B cell (primary cell): Measurements from ENCODE around the gene ZNF804A. TPM values are rescaled to one million over a fixed set of nuclear protein-coding genes. Genes with fewer than 3 reads are reported as not detected.

Source experiments
- ATAC-seq: fragments of 200-7000 bp; cut with Tn5 transposase; one replicate; pipeline ENCODE4 v1.10.0; 2021; ENCODE audit warnings: low read depth, mild to moderate bottlenecking, moderate number of reproducible peaks, moderate library complexity
- CTCF ChIA-PET: fragments of 350-600 bp; sonication (Branson Sonifier 250); formaldehyde crosslinking; loops from one replicate; lab custom pipeline; 2021; ENCODE audit warnings: antibody characterized with exemption, inconsistent platforms; lab: Charles Lee
- POLR2A ChIA-PET: fragments of 350-600 bp; sonication (Branson Sonifier 250); formaldehyde crosslinking; loops from one replicate; lab custom pipeline; 2021; ENCODE audit warnings: antibody characterized with exemption; lab: Charles Lee
- DNase-seq: peaks from one replicate; pipeline ENCODE4 v3.0.0; 2013
- H2AFZ ChIP-seq: 2 replicates; pipeline ENCODE4 v1.6.1; 2012; ENCODE audit warnings: mild to moderate bottlenecking, low read depth, low read length; ENCODE audit not compliant: insufficient read depth, poor library complexity, severe bottlenecking
- H3K27ac ChIP-seq, 2 donors: 1 replicate in 1 of 2; 2 replicates in 1 of 2; pipeline ENCODE4 v1.5.1; 2012 to 2013; ENCODE audit warnings: low read length in 2 of 2, mild to moderate bottlenecking in 2 of 2, moderate library complexity in 1 of 2
- H3K27me3 ChIP-seq, 4 experiments: fragments of 200-600 bp in 1 of 4; sonication (generic) in 1 of 4; replicated peaks in 1 of 4; 1 replicate in 2 of 4; 2 replicates in 2 of 4; pipeline versions ENCODE4 v1.6.1 to v1.7.0; 2013 to 2016; ENCODE audit warnings: low read length in 3 of 4, mild to moderate bottlenecking in 2 of 4, mixed read lengths in 1 of 4, moderate library complexity in 1 of 4; ENCODE audit not compliant: insufficient read depth in 4 of 4, control insufficient read depth in 3 of 4; ENCODE audit errors: control extremely low read depth in 1 of 4
- H3K36me3 ChIP-seq, 2 experiments: replicated peaks in 1 of 2; 1 replicate in 1 of 2; 2 replicates in 1 of 2; pipeline versions ENCODE4 v1.6.1 to v1.7.1; 2013; ENCODE audit warnings: low read length in 1 of 2; ENCODE audit not compliant: insufficient read depth in 2 of 2, control insufficient read depth in 1 of 2; ENCODE audit errors: control extremely low read depth in 1 of 2, extremely low read depth in 1 of 2
- H3K4me1 ChIP-seq, 2 donors: fragments of 200-600 bp in 1 of 2; sonication (generic) in 1 of 2; 1 replicate in 1 of 2; 2 replicates in 1 of 2; pipeline versions ENCODE4 v1.5.1 to v1.6.1; 2013 to 2017; ENCODE audit warnings: low read length in 2 of 2; ENCODE audit not compliant: control insufficient read depth in 2 of 2, insufficient read depth in 2 of 2
- H3K4me2 ChIP-seq: replicated peaks from 2 replicates; pipeline ENCODE3; 2012; ENCODE audit warnings: mild to moderate bottlenecking, low read depth, low read length; ENCODE audit not compliant: poor library complexity, severe bottlenecking
- H3K4me3 ChIP-seq, 5 experiments: fragments of 200-600 bp in 1 of 5; sonication (generic) in 1 of 5; 1 replicate in 3 of 5; 2 replicates in 2 of 5; pipeline versions ENCODE4 v1.5.1 to v1.7.0; 2011 to 2016; ENCODE audit warnings: low read length in 4 of 5, mild to moderate bottlenecking in 4 of 5, low read depth in 2 of 5, control low read depth in 1 of 5, moderate library complexity in 1 of 5; ENCODE audit not compliant: insufficient read depth in 1 of 5; ENCODE audit errors: control extremely low read depth in 1 of 5, extremely low read depth in 1 of 5
- H3K79me2 ChIP-seq: fragments of 200-600 bp; sonication (generic); one replicate; pipeline ENCODE4 v1.6.0; 2016; ENCODE audit warnings: low read length; ENCODE audit not compliant: control insufficient read depth, insufficient read depth
- H3K9ac ChIP-seq: fragments of 200-600 bp; sonication (generic); 2 replicates; pipeline ENCODE4 v1.6.1; 2017; ENCODE audit warnings: mild to moderate bottlenecking, low read length, moderate library complexity
- H3K9me3 ChIP-seq, 3 donors: one replicate each; pipeline versions ENCODE4 v1.6.1 to v1.7.1; 2013; ENCODE audit warnings: low read length in 2 of 3; ENCODE audit not compliant: control insufficient read depth in 2 of 3, insufficient read depth in 1 of 3; ENCODE audit errors: control extremely low read depth in 1 of 3
- H4K20me1 ChIP-seq: 2 replicates; pipeline ENCODE4 v1.6.0; 2012; ENCODE audit warnings: mild to moderate bottlenecking, low read length; ENCODE audit not compliant: insufficient read depth, control insufficient read depth, poor library complexity, severe bottlenecking
- H3K27ac Mint-ChIP-seq: one replicate; pipeline ENCODE4 v1.8.0; 2021; ENCODE audit warnings: mixed read lengths
- H3K27me3 Mint-ChIP-seq: one replicate; pipeline ENCODE4 v1.8.0; 2021; ENCODE audit warnings: mixed read lengths
- H3K4me1 Mint-ChIP-seq: one replicate; pipeline ENCODE4 v1.8.0; 2021; ENCODE audit warnings: mixed read lengths
- H3K4me3 Mint-ChIP-seq: one replicate; pipeline ENCODE4 v1.8.0; 2021; ENCODE audit warnings: mixed read lengths
- H3K9me3 Mint-ChIP-seq: one replicate; pipeline ENCODE4 v1.8.0; 2022; ENCODE audit warnings: mixed read lengths; ENCODE audit not compliant: insufficient read depth
- EZH2 ChIP-seq: IDR thresholded peaks from 2 replicates; pipeline ENCODE4 v1.6.1; 2012; ENCODE audit warnings: borderline replicate concordance, low read depth, mild to moderate bottlenecking, moderate library complexity, low read length; ENCODE audit not compliant: insufficient read depth, poor library complexity, severe bottlenecking
- WGBS: methylation state at CpG from one replicate; pipeline ENCODE4 v1.1.5; 2013; ENCODE audit warnings: missing lambda C conversion rate; ENCODE audit not compliant: insufficient coverage; 5-methylcytosine and 5-hydroxymethylcytosine counted together
- intact Hi-C: fragments of 100-400 bp; cut with micrococcal nuclease; formaldehyde crosslinking; loops from one replicate; pipeline ENCODE4 v1.10.0; 2022
- polyA plus RNA-seq: library from polyadenylated mRNA; depleted of rRNA; stranded (reverse); fragments of >200 nt; gene quantifications from 2 replicates; pipeline ENCODE4 v1.2.3, GENCODE V29; 2012
- total RNA-seq, 2 donors: library from RNA; stranded (reverse); fragments of 120-200 nt in 1 of 2; gene quantifications; 1 replicate in 1 of 2; 2 replicates in 1 of 2; pipeline versions ENCODE4 v1.2.3 to v1.2.4, GENCODE V29; 2013 to 2022
- TF ChIP-seq, protein P1 (sequence below): fragments of 200-600 bp; IDR thresholded peaks from one replicate; pipeline ENCODE4 v1.8.0; 2022; ENCODE audit warnings: antibody characterized with exemption, mild to moderate bottlenecking

The ZNF804A gene
- total and polyA plus RNA-seq, 2 donors (not counting 1 experiment from before 2014, with no cell fraction given) = 1.2 to 2.4 TPM

DNA sequence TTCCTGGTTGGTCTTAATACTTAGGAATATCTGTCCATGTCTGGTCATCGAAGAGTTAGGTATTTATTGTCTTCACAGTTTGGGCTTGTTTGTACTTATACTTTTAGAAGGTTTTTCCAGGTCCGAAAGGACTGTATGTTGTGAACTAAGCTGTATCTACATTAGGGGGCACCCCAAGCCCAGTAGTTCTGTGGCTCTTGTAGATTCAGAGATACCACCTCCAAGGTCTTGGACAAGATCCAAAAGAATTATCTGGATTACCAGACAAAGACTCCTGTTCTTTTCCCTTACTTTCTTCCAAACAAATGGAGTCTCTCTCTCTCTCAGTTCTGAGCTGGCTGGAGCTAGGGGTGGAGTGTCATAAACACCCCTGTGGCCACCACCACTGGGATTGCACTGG lies 328.7 kb downstream of the ZNF804A start:
- POLR2A ChIA-PET = no interaction called here

DNA sequence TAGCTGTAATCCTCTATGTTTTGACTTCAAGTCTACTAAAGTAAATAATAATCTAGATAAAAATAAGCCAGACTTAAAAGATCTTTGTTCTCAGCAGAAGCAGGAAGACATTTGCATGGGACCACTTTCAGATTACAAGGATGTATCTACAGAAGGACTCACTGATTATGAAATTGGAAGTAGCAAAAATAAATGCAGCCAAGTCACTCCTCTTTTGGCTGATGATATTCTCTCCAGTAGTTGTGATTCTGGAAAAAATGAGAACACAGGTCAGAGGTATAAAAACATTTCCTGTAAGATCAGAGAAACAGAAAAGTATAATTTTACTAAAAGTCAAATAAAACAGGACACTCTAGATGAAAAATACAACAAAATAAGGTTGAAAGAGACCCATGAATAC lies 338.4 kb downstream of the ZNF804A start:
- H3K4me3 Mint-ChIP-seq = no peak overlapping the region
- ChIA-PET CTCF (no interaction called here), POLR2A (no interaction called here)
- Histone ChIP-seq H3K9ac (no peak overlapping the region), H3K4me2 (no peak overlapping the region), H3K79me2 (no peaks in the 10 kb centered on the region), H3K9me3 (no peaks in the 10 kb centered on the region), H2AFZ (no peak overlapping the region), H3K27me3 (no peaks in the 10 kb centered on the region), H4K20me1 (no peaks in the 10 kb centered on the region), H3K36me3 (no peaks in the 10 kb centered on the region), H3K27ac (no peak overlapping the region), H3K4me3 (no peak overlapping the region), H3K4me1 (no peaks in the 10 kb centered on the region)
- intact Hi-C loops = no loop called here
- no peak for DNase-seq
- ATAC-seq = no peak
- H3K27ac Mint-ChIP-seq = no peak overlapping the region
- H3K9me3 Mint-ChIP-seq = peaks cover 9% of the 10 kb centered on the region
- H3K4me1 Mint-ChIP-seq = no peaks in the 10 kb centered on the region
- no peaks in the 10 kb centered on the region for H3K27me3 Mint-ChIP-seq
- TF ChIP-seq, protein P1, sequence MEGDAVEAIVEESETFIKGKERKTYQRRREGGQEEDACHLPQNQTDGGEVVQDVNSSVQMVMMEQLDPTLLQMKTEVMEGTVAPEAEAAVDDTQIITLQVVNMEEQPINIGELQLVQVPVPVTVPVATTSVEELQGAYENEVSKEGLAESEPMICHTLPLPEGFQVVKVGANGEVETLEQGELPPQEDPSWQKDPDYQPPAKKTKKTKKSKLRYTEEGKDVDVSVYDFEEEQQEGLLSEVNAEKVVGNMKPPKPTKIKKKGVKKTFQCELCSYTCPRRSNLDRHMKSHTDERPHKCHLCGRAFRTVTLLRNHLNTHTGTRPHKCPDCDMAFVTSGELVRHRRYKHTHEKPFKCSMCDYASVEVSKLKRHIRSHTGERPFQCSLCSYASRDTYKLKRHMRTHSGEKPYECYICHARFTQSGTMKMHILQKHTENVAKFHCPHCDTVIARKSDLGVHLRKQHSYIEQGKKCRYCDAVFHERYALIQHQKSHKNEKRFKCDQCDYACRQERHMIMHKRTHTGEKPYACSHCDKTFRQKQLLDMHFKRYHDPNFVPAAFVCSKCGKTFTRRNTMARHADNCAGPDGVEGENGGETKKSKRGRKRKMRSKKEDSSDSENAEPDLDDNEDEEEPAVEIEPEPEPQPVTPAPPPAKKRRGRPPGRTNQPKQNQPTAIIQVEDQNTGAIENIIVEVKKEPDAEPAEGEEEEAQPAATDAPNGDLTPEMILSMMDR = no peak
- no peak for TF ChIP-seq EZH2

More for the DNA sequence above, 328.7 kb downstream of the ZNF804A start:
- Histone ChIP-seq H3K79me2 (no peaks in the 10 kb centered on the region), H3K4me1 (no peaks in the 10 kb centered on the region), H3K4me3 (no peak overlapping the region), H4K20me1 (no peaks in the 10 kb centered on the region), H3K9me3 (peaks cover 0 to 10% (median 4%) of the 10 kb centered on the region in 3 donors), H3K4me2 (no peak overlapping the region), H3K36me3 (no peaks in the 10 kb centered on the region), H3K27ac (no peak overlapping the region), H3K27me3 (no peaks in the 10 kb centered on the region), H3K9ac (no peak overlapping the region), H2AFZ (no peak overlapping the region)
- intact Hi-C loops = no loop called here
- no peaks in the 10 kb centered on the region for H3K4me1 Mint-ChIP-seq
- no peak for TF ChIP-seq EZH2
- TF ChIP-seq, protein P1 = no peak
- no peak overlapping the region for H3K27ac Mint-ChIP-seq
- H3K9me3 Mint-ChIP-seq = peaks cover 13% of the 10 kb centered on the region
- no peak overlapping the region for H3K4me3 Mint-ChIP-seq
- CTCF ChIA-PET = no interaction called here
- no peaks in the 10 kb centered on the region for H3K27me3 Mint-ChIP-seq
- WGBS = no CpG with 5 or more reads among the region's 2 CpGs
- DNase-seq (no peak), ATAC-seq (no peak)
